PFSK-1 (cell line): ENCODE results near the gene NARS2.

ENCODE experiments used
- FOXP2 ChIP-seq: optimal IDR thresholded peaks from 2 replicates; pipeline ENCODE3; 2011; ENCODE audit warnings: borderline replicate concordance, control low read depth, inconsistent platforms; ENCODE audit not compliant: insufficient read depth; ENCODE audit errors: extremely low read length, extremely low read depth
- POLR2AphosphoS5 ChIP-seq: IDR thresholded peaks from 2 replicates; pipeline ENCODE4 v1.6.1; 2012; ENCODE audit warnings: low read depth, mild to moderate bottlenecking, control low read depth, low read length, moderate library complexity
- SIN3A ChIP-seq: IDR thresholded peaks from 2 replicates; pipeline ENCODE4 v1.6.1; 2012; ENCODE audit warnings: mild to moderate bottlenecking, low read length, moderate library complexity, borderline replicate concordance; ENCODE audit not compliant: insufficient read depth
- TAF1 ChIP-seq: IDR thresholded peaks from 2 replicates; pipeline ENCODE4 v1.6.1; 2012; ENCODE audit warnings: low read length, control low read depth, borderline replicate concordance; ENCODE audit not compliant: insufficient read depth
- TF ChIP-seq, protein P1 (sequence below), 2 experiments: IDR thresholded peaks; 2 replicates each; pipeline versions ENCODE4 v1.6.1 to v1.8.0; 2011 to 2012; ENCODE audit warnings: low read depth in 2 of 2, low read length in 2 of 2, control low read depth in 1 of 2, inconsistent platforms in 1 of 2, mild to moderate bottlenecking in 1 of 2, moderate library complexity in 1 of 2; ENCODE audit not compliant: insufficient read depth in 1 of 2

The NARS2 gene

DNA sequence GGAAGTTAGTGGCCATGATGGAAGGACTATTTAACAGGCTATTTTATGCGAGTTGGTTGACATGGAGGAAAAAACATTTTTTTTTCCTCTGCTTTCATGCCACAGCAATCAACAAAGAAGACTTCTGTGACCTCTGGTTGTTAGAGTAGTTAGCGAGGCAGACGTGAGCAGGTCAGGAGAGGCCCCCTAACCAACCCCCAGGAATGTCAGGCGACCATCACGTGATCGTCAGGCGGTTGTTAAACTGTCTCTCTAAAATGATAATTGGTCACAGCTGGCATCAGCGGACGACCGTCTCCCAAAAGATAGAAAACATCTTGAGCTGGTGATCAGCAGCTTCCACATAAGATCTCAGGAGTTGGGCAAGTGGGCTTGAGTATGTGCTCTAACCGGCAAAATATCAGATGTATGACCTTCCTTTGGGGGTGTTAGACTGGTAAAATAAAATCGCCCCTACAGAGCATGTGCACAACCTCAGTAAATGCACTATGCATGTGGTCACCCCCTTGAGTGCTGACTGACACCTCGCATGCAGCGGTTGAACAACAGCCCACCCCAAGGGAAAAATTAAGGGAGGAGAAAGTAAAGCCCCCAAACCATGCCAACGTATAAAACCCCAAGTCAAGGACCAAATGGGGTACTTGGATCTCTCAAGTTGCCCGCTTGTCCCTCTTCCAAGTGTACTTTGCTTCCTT is 20.9 kb upstream of the NARS2 start:
- TF ChIP-seq, protein P1, sequence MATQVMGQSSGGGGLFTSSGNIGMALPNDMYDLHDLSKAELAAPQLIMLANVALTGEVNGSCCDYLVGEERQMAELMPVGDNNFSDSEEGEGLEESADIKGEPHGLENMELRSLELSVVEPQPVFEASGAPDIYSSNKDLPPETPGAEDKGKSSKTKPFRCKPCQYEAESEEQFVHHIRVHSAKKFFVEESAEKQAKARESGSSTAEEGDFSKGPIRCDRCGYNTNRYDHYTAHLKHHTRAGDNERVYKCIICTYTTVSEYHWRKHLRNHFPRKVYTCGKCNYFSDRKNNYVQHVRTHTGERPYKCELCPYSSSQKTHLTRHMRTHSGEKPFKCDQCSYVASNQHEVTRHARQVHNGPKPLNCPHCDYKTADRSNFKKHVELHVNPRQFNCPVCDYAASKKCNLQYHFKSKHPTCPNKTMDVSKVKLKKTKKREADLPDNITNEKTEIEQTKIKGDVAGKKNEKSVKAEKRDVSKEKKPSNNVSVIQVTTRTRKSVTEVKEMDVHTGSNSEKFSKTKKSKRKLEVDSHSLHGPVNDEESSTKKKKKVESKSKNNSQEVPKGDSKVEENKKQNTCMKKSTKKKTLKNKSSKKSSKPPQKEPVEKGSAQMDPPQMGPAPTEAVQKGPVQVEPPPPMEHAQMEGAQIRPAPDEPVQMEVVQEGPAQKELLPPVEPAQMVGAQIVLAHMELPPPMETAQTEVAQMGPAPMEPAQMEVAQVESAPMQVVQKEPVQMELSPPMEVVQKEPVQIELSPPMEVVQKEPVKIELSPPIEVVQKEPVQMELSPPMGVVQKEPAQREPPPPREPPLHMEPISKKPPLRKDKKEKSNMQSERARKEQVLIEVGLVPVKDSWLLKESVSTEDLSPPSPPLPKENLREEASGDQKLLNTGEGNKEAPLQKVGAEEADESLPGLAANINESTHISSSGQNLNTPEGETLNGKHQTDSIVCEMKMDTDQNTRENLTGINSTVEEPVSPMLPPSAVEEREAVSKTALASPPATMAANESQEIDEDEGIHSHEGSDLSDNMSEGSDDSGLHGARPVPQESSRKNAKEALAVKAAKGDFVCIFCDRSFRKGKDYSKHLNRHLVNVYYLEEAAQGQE (IDR thresholded peaks at IDR 0.05; ENCODE audit: insufficient read depth in 1 of 2, low read depth in 2 of 2, low read length in 2 of 2) = no peak
- TF ChIP-seq FOXP2 (no peak), POLR2AphosphoS5 (no peak)

DNA sequence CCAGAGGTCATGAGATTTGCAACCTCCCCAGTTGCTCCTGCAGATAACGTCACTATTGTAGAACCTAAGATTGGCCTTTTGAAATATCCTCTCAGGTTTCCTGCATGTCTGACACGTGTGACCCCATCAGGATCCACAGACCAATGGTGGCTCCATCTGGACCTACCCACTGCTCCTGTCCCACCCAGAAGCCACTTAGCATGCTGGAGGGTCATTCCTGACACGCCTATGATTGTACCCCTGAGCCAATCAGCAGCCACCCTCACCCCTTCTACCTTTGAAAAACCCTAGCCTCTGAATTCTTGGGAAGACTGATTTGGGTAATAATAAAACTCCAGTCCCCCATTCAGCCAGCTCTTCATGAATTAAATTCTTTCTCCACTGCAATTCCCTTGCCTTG is 20.1 kb upstream of the NARS2 start:
- TF ChIP-seq TAF1 (no peak), POLR2AphosphoS5 (no peak)
- TF ChIP-seq, protein P1 (IDR thresholded peaks at IDR 0.05; ENCODE audit: insufficient read depth in 1 of 2, low read depth in 2 of 2, low read length in 2 of 2) = no peak

DNA sequence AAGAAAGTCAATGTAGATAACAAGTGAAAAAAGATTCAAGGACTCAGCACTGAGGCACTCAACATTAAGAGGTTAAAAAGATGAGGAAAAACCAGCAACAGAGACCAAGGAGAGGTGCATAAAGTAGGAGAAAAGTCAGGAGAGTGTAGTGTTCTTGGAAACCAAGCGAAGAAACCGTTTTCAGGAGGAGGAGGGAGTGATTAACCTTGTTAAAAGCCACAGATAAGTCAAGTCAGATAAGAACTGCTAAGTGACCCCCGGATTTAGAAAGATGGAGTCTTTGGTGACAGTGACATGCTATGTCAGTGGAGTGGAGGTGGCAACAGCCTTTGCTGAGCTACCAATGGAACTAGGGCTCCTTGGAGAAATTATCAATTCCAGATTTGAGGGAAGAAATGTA is 13.9 kb upstream of the NARS2 start:
- TF ChIP-seq POLR2AphosphoS5 = no peak
- no peak for TF ChIP-seq TAF1
- no peak for TF ChIP-seq FOXP2
- TF ChIP-seq, protein P1 (IDR thresholded peaks at IDR 0.05; ENCODE audit: insufficient read depth in 1 of 2, low read depth in 2 of 2, low read length in 2 of 2) = no peak
- no peak for TF ChIP-seq SIN3A

DNA sequence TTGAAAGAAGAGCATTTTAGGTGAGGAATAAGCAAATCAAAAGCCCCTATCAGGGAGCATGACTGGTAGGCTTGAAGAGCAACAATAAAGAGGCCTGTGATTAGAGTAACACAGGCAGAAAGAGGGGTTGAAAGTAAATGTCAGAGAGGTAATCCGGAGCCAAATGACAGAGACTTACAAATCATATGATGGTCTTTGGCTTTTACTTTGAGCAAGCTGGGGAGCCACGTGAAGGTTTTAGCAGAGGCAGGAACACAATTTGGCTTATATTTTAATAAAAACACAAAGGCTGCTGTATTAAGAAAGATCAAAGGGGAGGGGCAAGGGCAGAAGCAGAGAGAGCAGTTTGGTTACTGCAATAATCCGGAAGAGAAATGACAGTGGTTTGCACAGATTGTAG is 12.8 kb upstream of the NARS2 start:
- TF ChIP-seq POLR2AphosphoS5 (no peak), FOXP2 (no peak), TAF1 (no peak), SIN3A (no peak)
- TF ChIP-seq, protein P1 (IDR thresholded peaks at IDR 0.05; ENCODE audit: insufficient read depth in 1 of 2, low read depth in 2 of 2, low read length in 2 of 2) = no peak

DNA sequence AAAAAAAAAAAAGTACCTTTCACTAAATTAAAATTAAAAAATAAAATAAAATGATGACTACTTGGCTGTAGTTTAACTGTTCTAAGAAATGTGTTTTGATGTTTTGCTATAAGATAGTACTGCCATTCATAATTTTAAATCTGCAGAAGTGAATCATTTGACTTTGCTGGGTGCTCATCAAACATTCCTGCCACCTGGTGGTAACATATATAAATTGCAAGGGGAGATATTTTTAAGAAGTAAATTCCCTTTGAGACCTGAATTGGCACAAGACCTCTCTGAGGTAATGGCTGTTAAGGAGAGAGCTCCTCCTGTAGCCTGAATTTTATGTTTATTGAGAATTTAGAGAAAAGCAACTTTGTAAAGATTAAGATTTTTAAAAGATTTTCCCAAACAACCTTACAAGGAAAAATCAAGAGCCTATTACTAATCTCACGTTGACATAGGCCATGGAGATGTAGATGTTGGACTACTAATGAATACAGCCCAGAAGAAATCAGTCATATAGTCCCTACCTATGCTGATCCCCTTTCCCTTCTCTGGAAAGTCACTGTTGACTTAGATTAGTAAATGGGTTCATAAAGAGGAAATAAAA is 11.9 kb upstream of the NARS2 start:
- TF ChIP-seq FOXP2 (no peak), POLR2AphosphoS5 (no peak), TAF1 (no peak), SIN3A (no peak)
- TF ChIP-seq, protein P1 (IDR thresholded peaks at IDR 0.05; ENCODE audit: insufficient read depth in 1 of 2, low read depth in 2 of 2, low read length in 2 of 2) = no peak
